HEK293 (cell line): ENCODE data around the gene CABP7.

Experiments used
- TCF7L2 ChIP-seq: IDR thresholded peaks from 2 replicates; pipeline ENCODE4 v1.6.1; 2011; ENCODE audit warnings: low read depth, mild to moderate bottlenecking, inconsistent platforms, low read length, moderate library complexity, borderline replicate concordance
- ZNF138 ChIP-seq: fragments of 450-650 bp; formaldehyde crosslinking; IDR thresholded peaks from 2 replicates; pipeline ENCODE4 v1.5.1; 2016; ENCODE audit warnings: missing biosample characterization, missing genetic modification characterization, borderline replicate concordance
- ZNF239 ChIP-seq: fragments of 450-650 bp; formaldehyde crosslinking; IDR thresholded peaks from 2 replicates; pipeline ENCODE4 v1.5.1; 2016; ENCODE audit warnings: missing biosample characterization, missing genetic modification characterization
- ZNF510 ChIP-seq: fragments of 450-650 bp; formaldehyde crosslinking; IDR thresholded peaks from 2 replicates; pipeline ENCODE4 v1.5.1; 2018; ENCODE audit warnings: mild to moderate bottlenecking, missing genetic modification characterization, missing biosample characterization; ENCODE audit not compliant: insufficient replicate concordance
- ZNF707 ChIP-seq: fragments of 450-650 bp; formaldehyde crosslinking; IDR thresholded peaks from 2 replicates; pipeline ENCODE4 v1.5.1; 2016; ENCODE audit warnings: missing biosample characterization, missing genetic modification characterization
- ZNF768 ChIP-seq: fragments of 450-650 bp; formaldehyde crosslinking; IDR thresholded peaks from 2 replicates; pipeline ENCODE4 v1.5.1; 2018; ENCODE audit warnings: missing biosample characterization, mild to moderate bottlenecking, missing genetic modification characterization
- TF ChIP-seq, protein P1 (sequence below): fragments of 450-650 bp; formaldehyde crosslinking; IDR thresholded peaks from 2 replicates; pipeline ENCODE4 v1.5.1; 2016; ENCODE audit warnings: missing biosample characterization, missing genetic modification characterization
- TF ChIP-seq, protein P2 (sequence below): fragments of 450-650 bp; formaldehyde crosslinking; IDR thresholded peaks from 2 replicates; pipeline ENCODE4 v1.5.1; 2017; ENCODE audit warnings: missing biosample characterization, mild to moderate bottlenecking, missing genetic modification characterization, moderate library complexity

DNA sequence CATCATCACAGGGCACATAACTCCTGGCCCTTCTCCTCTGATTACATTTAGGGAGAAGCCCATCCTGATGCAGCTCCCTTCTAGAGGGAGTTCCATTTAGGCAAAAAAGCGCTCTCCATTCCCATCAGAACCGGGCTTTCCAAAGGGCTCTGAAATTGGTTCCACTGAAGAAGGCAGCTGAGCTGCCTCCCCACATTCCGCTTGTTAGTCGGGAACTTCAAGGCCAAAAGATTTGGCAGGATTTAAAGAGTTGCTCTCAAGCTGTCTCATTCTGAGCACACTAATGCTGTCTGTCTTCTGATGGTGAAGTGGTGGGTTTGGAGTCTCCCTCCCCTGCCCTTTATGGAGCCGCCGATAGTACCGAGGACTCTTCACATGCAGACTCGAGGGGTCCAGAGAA, 26.6 kb upstream of the CABP7 start:
- TF ChIP-seq, protein P1, sequence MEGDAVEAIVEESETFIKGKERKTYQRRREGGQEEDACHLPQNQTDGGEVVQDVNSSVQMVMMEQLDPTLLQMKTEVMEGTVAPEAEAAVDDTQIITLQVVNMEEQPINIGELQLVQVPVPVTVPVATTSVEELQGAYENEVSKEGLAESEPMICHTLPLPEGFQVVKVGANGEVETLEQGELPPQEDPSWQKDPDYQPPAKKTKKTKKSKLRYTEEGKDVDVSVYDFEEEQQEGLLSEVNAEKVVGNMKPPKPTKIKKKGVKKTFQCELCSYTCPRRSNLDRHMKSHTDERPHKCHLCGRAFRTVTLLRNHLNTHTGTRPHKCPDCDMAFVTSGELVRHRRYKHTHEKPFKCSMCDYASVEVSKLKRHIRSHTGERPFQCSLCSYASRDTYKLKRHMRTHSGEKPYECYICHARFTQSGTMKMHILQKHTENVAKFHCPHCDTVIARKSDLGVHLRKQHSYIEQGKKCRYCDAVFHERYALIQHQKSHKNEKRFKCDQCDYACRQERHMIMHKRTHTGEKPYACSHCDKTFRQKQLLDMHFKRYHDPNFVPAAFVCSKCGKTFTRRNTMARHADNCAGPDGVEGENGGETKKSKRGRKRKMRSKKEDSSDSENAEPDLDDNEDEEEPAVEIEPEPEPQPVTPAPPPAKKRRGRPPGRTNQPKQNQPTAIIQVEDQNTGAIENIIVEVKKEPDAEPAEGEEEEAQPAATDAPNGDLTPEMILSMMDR (tag by site-specific recombination) = no peak
- TF ChIP-seq ZNF510 (no peak), ZNF768 (tag by site-specific recombination) (no peak), TCF7L2 (no peak), ZNF239 (tag by site-specific recombination) (no peak), ZNF138 (tag by site-specific recombination) (no peak), ZNF707 (no peak)
- TF ChIP-seq, protein P2, sequence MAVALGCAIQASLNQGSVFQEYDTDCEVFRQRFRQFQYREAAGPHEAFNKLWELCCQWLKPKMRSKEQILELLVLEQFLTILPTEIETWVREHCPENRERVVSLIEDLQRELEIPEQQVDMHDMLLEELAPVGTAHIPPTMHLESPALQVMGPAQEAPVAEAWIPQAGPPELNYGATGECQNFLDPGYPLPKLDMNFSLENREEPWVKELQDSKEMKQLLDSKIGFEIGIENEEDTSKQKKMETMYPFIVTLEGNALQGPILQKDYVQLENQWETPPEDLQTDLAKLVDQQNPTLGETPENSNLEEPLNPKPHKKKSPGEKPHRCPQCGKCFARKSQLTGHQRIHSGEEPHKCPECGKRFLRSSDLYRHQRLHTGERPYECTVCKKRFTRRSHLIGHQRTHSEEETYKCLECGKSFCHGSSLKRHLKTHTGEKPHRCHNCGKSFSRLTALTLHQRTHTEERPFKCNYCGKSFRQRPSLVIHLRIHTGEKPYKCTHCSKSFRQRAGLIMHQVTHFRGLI (tag by site-specific recombination) = no peak
